Measurements from ENCODE around the gene HRCT1.
"Not testable (repeated sequence)": the region's sequence is repeated elsewhere in the genome, so short reads cannot be mapped to it uniquely, and the experiment has no call there.

The HRCT1 gene

GRCh38 chr9:35905912-35906679, at the start of gene HRCT1:
Gene HRCT1, plus strand, starts transcription at chr9:35906202. Its CDS starts 86 bp downstream, at chr9:35906288.
- DNase-seq: no peak

- DNase-seq: no peak
These were observed 49.8 kb upstream of the HRCT1 start for GRCh38 chr9:35856206-35856605.

GRCh38 chr9:35856882-35857281, 49.1 kb upstream of the HRCT1 start:
- DNase-seq: no peak

GRCh38 chr9:35858458-35858857, 47.5 kb upstream of the HRCT1 start:
- DNase-seq: no peak

GRCh38 chr9:35859310-35859989, 46.6 kb upstream of the HRCT1 start:
- peak; percentile 11 to 19 for DNase-seq

- no peak for DNase-seq
These were observed 46.0 kb upstream of the HRCT1 start for GRCh38 chr9:35859990-35860339.

- DNase-seq: no peak
These were observed 44.7 kb upstream of the HRCT1 start for GRCh38 chr9:35861161-35861897.

GRCh38 chr9:35862328-35862727, 43.7 kb upstream of the HRCT1 start:
- no peak for DNase-seq

GRCh38 chr9:35863583-35863982, 42.4 kb upstream of the HRCT1 start:
- no peak for DNase-seq

- no peak for DNase-seq
These were observed 41.2 kb upstream of the HRCT1 start for GRCh38 chr9:35864695-35865255.

GRCh38 chr9:35867538-35867937, 38.5 kb upstream of the HRCT1 start:
- DNase-seq: no peak

- DNase-seq: no peak
These were observed 37.1 kb upstream of the HRCT1 start for GRCh38 chr9:35868933-35869332.

- DNase-seq: no peak
These were observed 36.3 kb upstream of the HRCT1 start for GRCh38 chr9:35869621-35870216.

- DNase-seq: no peak
These were observed 35.6 kb upstream of the HRCT1 start, which contains the start of gene OR13J1 for GRCh38 chr9:35870351-35870923. Gene OR13J1, minus strand, starts transcription at chr9:35870401. Its CDS starts 0 bp downstream, at chr9:35870401.

GRCh38 chr9:35871545-35871944, 34.5 kb upstream of the HRCT1 start:
- DNase-seq: no peak

- DNase-seq: no peak
These were observed 33.5 kb upstream of the HRCT1 start for GRCh38 chr9:35872505-35872904.

- DNase-seq: peak; percentile 85
These were observed 23.6 kb upstream of the HRCT1 start for GRCh38 chr9:35882263-35882848.

- DNase-seq: no peak
These were observed 23.0 kb upstream of the HRCT1 start for GRCh38 chr9:35882996-35883395.

- DNase-seq: not testable (repeated sequence)
These were observed 21.1 kb upstream of the HRCT1 start for GRCh38 chr9:35884908-35885307.

- no peak for DNase-seq
These were observed 14.4 kb upstream of the HRCT1 start for GRCh38 chr9:35891646-35892045.

GRCh38 chr9:35892051-35892450, 14.0 kb upstream of the HRCT1 start:
- no peak for DNase-seq

- DNase-seq: no peak
These were observed 9.4 kb upstream of the HRCT1 start for GRCh38 chr9:35896570-35896969.
